ENCODE results near the gene GPR39. TPM values are rescaled to one million over a fixed set of nuclear protein-coding genes. Genes with fewer than 3 reads are reported as not detected.

The GPR39 gene
- total and polyA plus RNA-seq, 10 donors = 0.05 TPM; not detected in 9

GRCh38 chr2:132690664-132691303 is 274.2 kb downstream of the GPR39 start:
- Histone ChIP-seq H3K4me1 (no peaks in the 10 kb centered on the region), H3K9me3 (no peaks in the 10 kb centered on the region), H3K27me3 (replicated peaks in 1 of 7) (no peaks in the 10 kb centered on the region), H3K4me3 (no peak overlapping the region), H3K27ac (no peak overlapping the region), H3K36me3 (no peaks in the 10 kb centered on the region)
- intact Hi-C loops (cut with DNase I; ENCODE audit: low total_unique reads) = no loop called here
- no peak for DNase-seq
- TF ChIP-seq POLR2A (IDR thresholded peaks at IDR 0.05) = no peak
- no peak for TF ChIP-seq POLR2AphosphoS5 (IDR thresholded peaks at IDR 0.05)
- TF ChIP-seq CTCF (IDR thresholded peaks at IDR 0.05 in 8 of 11, conservative IDR thresholded peaks at IDR 0.05 in 3 of 11) = no peak
- 38 to 81% (median 67%) methylated on average over 1 of the region's 1 CpG for WGBS, 5 donors

DNA sequence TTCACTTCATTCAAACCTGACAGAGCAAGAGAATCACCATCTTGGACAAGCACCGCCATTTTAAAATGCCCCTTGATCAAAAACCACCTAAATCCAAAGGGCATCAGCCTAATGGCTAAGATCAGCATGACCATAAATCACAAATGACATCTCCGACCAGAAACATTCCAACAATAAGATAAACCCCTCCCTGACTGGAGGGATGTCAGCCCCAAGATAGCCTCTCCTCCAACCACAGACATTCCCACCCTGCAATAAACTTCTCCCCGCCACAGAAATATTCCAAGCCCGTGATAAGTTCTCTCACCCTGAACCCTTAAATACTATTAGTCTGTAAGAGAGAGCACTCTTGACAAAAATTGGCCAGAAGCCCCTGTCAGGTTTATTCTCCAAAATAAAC is 275.0 kb downstream of the GPR39 start:
- intact Hi-C loops (cut with DNase I; ENCODE audit: low total_unique reads) = no loop called here
- Histone ChIP-seq H3K27me3 (replicated peaks in 1 of 7) (no peaks in the 10 kb centered on the region), H3K36me3 (no peaks in the 10 kb centered on the region), H3K9me3 (no peaks in the 10 kb centered on the region), H3K4me3 (no peak overlapping the region), H3K27ac (no peak overlapping the region), H3K4me1 (no peaks in the 10 kb centered on the region)
- 82 to 93% (median 89%) methylated on average over 4 of the region's 4 CpGs for WGBS, 5 donors
- TF ChIP-seq POLR2AphosphoS5 (IDR thresholded peaks at IDR 0.05) = no peak
- no peak for TF ChIP-seq CTCF (IDR thresholded peaks at IDR 0.05 in 8 of 11, conservative IDR thresholded peaks at IDR 0.05 in 3 of 11)
- TF ChIP-seq POLR2A (IDR thresholded peaks at IDR 0.05) = no peak
- no peak for DNase-seq

- no peaks in the 10 kb centered on the region for H3K27me3 ChIP-seq (replicated peaks in 1 of 7)
- no peak overlapping the region for H3K4me3 ChIP-seq
- intact Hi-C loops (cut with DNase I; ENCODE audit: low total_unique reads) = no loop called here
- DNase-seq = no peak
- WGBS, 5 donors = 88 to 95% (median 90%) methylated on average over 1 of the region's 1 CpG
- no peaks in the 10 kb centered on the region for H3K4me1 ChIP-seq
- TF ChIP-seq POLR2A (IDR thresholded peaks at IDR 0.05) (no peak), POLR2AphosphoS5 (IDR thresholded peaks at IDR 0.05) (no peak), CTCF (IDR thresholded peaks at IDR 0.05 in 8 of 11, conservative IDR thresholded peaks at IDR 0.05 in 3 of 11) (no peak)
- H3K9me3 ChIP-seq = no peaks in the 10 kb centered on the region
- H3K36me3 ChIP-seq = no peaks in the 10 kb centered on the region
- H3K27ac ChIP-seq = no peak overlapping the region
Observed at GRCh38 chr2:132692816-132693215, 276.2 kb downstream of the GPR39 start.

Small RNA genes within 50 kb of the gene (small RNA-seq; reads per million reads assigned to genes)
- 0 reads per million in 4 donors for gene RNU6-175P

All from spleen (tissue), 11 donors.